Suprapubic skin (tissue), 4 donors: ENCODE results near the gene FAM204A. TPM values are rescaled to one million over a fixed set of nuclear protein-coding genes. Genes with fewer than 3 reads are reported as not detected.
A peak's percentile ranks its signal among the peaks of the same experiment; 100 is the strongest.

Source experiments
- DNase-seq, 2 donors: peaks; one replicate each; pipeline ENCODE4 v3.0.0-alpha.2; 2019; ENCODE audit warnings: low spot score in 2 of 2
- H3K27ac ChIP-seq: fragments of 200-600 bp; sonication (generic); one replicate; pipeline ENCODE4 v1.5.1; 2019
- H3K27me3 ChIP-seq: fragments of 200-600 bp; sonication (generic); one replicate; pipeline ENCODE4 v1.5.1; 2019
- H3K36me3 ChIP-seq: fragments of 200-600 bp; sonication (generic); one replicate; pipeline ENCODE4 v1.5.1; 2019
- H3K4me1 ChIP-seq: fragments of 200-600 bp; sonication (generic); one replicate; pipeline ENCODE4 v1.5.1; 2019
- H3K4me3 ChIP-seq: fragments of 200-600 bp; sonication (generic); one replicate; pipeline ENCODE4 v1.5.1; 2019; ENCODE audit warnings: mild to moderate bottlenecking
- H3K9me3 ChIP-seq: fragments of 200-600 bp; sonication (generic); one replicate; pipeline ENCODE4 v1.5.1; 2019
- CTCF ChIP-seq, 2 donors: fragments of 200-600 bp in 1 of 2; fragments of 450-650 bp in 1 of 2; sonication (generic) in 1 of 2; IDR thresholded peaks; one replicate each; pipeline ENCODE4 v1.5.1; 2016 to 2019; ENCODE audit warnings: antibody characterized with exemption in 2 of 2, mild to moderate bottlenecking in 1 of 2, moderate library complexity in 1 of 2
- EP300 ChIP-seq: sonication (generic); formaldehyde crosslinking; IDR thresholded peaks from one replicate; pipeline ENCODE4 v1.6.1; 2017; ENCODE audit warnings: antibody characterized with exemption
- POLR2A ChIP-seq, 2 donors: fragments of 450-650 bp; IDR thresholded peaks; one replicate each; pipeline ENCODE4 v1.6.1; 2017; ENCODE audit warnings: antibody characterized with exemption in 2 of 2, mild to moderate bottlenecking in 2 of 2, moderate library complexity in 2 of 2
- POLR2AphosphoS5 ChIP-seq, 3 donors: sonication (generic); formaldehyde crosslinking; IDR thresholded peaks; one replicate each; pipeline ENCODE4 v1.6.1; 2017; ENCODE audit warnings: antibody characterized with exemption in 3 of 3
- WGBS: methylation state at CpG from one replicate; pipeline ENCODE4 v1.1.5; 2018; 5-methylcytosine and 5-hydroxymethylcytosine counted together
- total RNA-seq, 4 donors: library from RNA; depleted of rRNA; stranded (reverse); fragments of >200 nt; gene quantifications; one replicate each; pipeline ENCODE4 v1.1.0, GENCODE V29; 2016

FAM204A gene
- total RNA-seq, 4 donors from 2014 or later, result 18.2 to 45.4 (median 35.1) TPM

DNA sequence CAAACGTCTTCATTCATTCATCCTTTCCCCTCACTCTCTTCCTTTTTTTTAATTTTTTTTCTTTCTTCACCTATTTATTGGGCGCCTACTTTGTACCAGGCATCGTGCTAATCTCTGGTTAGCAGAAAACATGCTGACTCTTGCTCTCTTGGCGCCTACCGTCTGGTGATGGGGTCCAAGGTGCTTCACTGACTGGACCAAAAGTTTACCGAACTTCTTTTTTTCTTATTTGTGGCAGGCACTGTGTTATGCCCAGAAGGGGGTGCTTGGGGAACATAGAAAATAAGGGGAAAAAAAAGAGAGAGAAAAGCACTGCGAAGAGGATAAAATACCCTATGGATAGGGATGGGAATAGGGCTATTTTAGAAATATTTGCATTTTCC, 505 bp upstream of the FAM204A start:
- H3K27ac ChIP-seq, result no peak overlapping the region
- peak overlapping the region; percentile 90 for H3K4me3 ChIP-seq
- WGBS, result 31% methylated on average over 7 of the region's 7 CpGs
- DNase-seq, result no peak
- no peaks in the 10 kb centered on the region for H3K9me3 ChIP-seq
- no peaks in the 10 kb centered on the region for H3K36me3 ChIP-seq
- no peak for TF ChIP-seq CTCF (IDR thresholded peaks at IDR 0.05)
- H3K4me1 ChIP-seq, result peaks cover 33% of the 10 kb centered on the region
- peaks cover 4% of the 10 kb centered on the region for H3K27me3 ChIP-seq

DNA sequence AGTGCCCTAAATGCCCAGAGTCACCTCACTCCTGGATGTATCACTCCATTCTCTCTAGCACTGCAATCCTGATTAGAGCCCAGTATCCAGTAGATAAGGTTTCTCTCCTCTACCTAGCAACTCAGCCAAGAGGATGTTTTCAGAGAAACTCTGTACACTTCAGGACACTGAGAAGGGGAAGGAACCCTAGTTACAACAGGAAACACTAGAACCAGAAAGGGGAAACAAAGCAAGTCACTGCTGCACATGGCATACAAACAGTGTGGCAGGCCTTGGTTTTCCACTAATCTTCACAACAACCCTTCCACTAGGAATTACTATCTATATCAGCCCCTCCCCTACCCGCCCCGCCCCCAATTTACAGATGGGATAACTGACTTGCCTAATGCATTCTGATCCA, 1.6 kb downstream of the FAM204A start:
- DNase-seq, result no peak
- no peak overlapping the region for H3K4me3 ChIP-seq
- TF ChIP-seq POLR2A (IDR thresholded peaks at IDR 0.05) (no peak), POLR2AphosphoS5 (IDR thresholded peaks at IDR 0.05) (no peak), CTCF (IDR thresholded peaks at IDR 0.05) (no peak), EP300 (no peak)
- WGBS, result 83% methylated on average over 2 of the region's 2 CpGs
- H3K4me1 ChIP-seq, result peaks cover 33% of the 10 kb centered on the region
- H3K27ac ChIP-seq, result no peak overlapping the region
- H3K36me3 ChIP-seq, result peaks cover 8% of the 10 kb centered on the region
- no peaks in the 10 kb centered on the region for H3K27me3 ChIP-seq
- H3K9me3 ChIP-seq, result no peaks in the 10 kb centered on the region

DNA sequence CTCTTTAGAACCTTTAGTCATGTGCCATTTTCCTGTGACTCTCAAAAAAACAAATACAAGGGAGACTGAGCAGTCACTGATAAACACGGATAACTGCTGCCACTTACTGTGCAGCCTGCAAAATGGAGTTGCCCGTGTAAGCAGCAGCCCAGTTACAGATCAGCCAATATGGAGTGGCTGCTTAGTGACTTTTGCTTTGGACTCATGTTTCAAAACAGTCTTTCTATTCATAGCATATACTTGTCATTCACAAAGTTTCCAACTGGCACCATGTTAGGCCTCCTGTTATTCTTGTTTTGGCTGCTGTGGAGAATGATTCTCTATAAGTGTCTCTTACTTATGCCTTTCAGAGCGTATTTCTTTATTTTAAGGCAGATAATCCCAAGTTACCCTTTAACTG, 3.0 kb downstream of the FAM204A start:
- DNase-seq, result no peak
- WGBS, result 59% methylated on average over 3 of the region's 3 CpGs
- Histone ChIP-seq H3K27me3 (no peaks in the 10 kb centered on the region), H3K9me3 (no peaks in the 10 kb centered on the region), H3K4me3 (no peak overlapping the region), H3K27ac (no peak overlapping the region), H3K36me3 (peaks cover 16% of the 10 kb centered on the region), H3K4me1 (peaks cover 33% of the 10 kb centered on the region)
- TF ChIP-seq POLR2A (IDR thresholded peaks at IDR 0.05) (no peak), CTCF (IDR thresholded peaks at IDR 0.05) (no peak), EP300 (no peak), POLR2AphosphoS5 (IDR thresholded peaks at IDR 0.05) (no peak)

GRCh38 chr10:118337356-118337755, 4.8 kb downstream of the FAM204A start:
- no peak for TF ChIP-seq EP300
- no peak for TF ChIP-seq POLR2A (IDR thresholded peaks at IDR 0.05)
- no peak for TF ChIP-seq POLR2AphosphoS5 (IDR thresholded peaks at IDR 0.05)
- TF ChIP-seq CTCF (IDR thresholded peaks at IDR 0.05), result no peak
- no peak overlapping the region for H3K4me3 ChIP-seq
- no peaks in the 10 kb centered on the region for H3K9me3 ChIP-seq
- peaks cover 28% of the 10 kb centered on the region for H3K36me3 ChIP-seq
- no peaks in the 10 kb centered on the region for H3K27me3 ChIP-seq
- WGBS, result 79% methylated on average over 1 of the region's 1 CpG
- no peak for DNase-seq
- H3K4me1 ChIP-seq, result peaks cover 35% of the 10 kb centered on the region
- H3K27ac ChIP-seq, result no peak overlapping the region

GRCh38 chr10:118333871-118334270, 8.3 kb downstream of the FAM204A start:
- no peak for TF ChIP-seq POLR2A (IDR thresholded peaks at IDR 0.05)
- TF ChIP-seq POLR2AphosphoS5 (IDR thresholded peaks at IDR 0.05), result no peak
- TF ChIP-seq CTCF (IDR thresholded peaks at IDR 0.05), result no peak
- no peak for TF ChIP-seq EP300
- H3K36me3 ChIP-seq, result peaks cover 40% of the 10 kb centered on the region
- DNase-seq, result no peak
- no peaks in the 10 kb centered on the region for H3K9me3 ChIP-seq
- H3K27me3 ChIP-seq, result no peaks in the 10 kb centered on the region
- H3K4me1 ChIP-seq, result peaks cover 10% of the 10 kb centered on the region
- no peak overlapping the region for H3K27ac ChIP-seq
- no peak overlapping the region for H3K4me3 ChIP-seq
- WGBS, result 93% methylated on average over 3 of the region's 3 CpGs
